Measurements from ENCODE around the gene GALNTL6. TPM values are rescaled to one million over a fixed set of nuclear protein-coding genes. Genes with fewer than 3 reads are reported as not detected.

The GALNTL6 gene
- total RNA-seq, 1 experiment from 2014 or later, result not detected

- peak; percentile 22 for DNase-seq (ENCODE audit: low read depth)
- in situ Hi-C loops (cut with HindIII; ENCODE audit: low pct_unique_long_range_greater_than_20kb, low sequenced_read_pairs), result no loop called here
Observed at GRCh38 chr4:171857302-171858012, 44.3 kb downstream of the GALNTL6 start.

- in situ Hi-C loops (cut with HindIII; ENCODE audit: low pct_unique_long_range_greater_than_20kb, low sequenced_read_pairs), result no loop called here
- no peak for DNase-seq (ENCODE audit: low read depth)
Observed at GRCh38 chr4:171875291-171875690, 62.1 kb downstream of the GALNTL6 start.

GRCh38 chr4:171876636-171877035 is 63.4 kb downstream of the GALNTL6 start:
- in situ Hi-C loops (cut with HindIII; ENCODE audit: low pct_unique_long_range_greater_than_20kb, low sequenced_read_pairs), result no loop called here
- DNase-seq (ENCODE audit: low read depth), result no peak

- in situ Hi-C loops (cut with HindIII; ENCODE audit: low pct_unique_long_range_greater_than_20kb, low sequenced_read_pairs), result no loop called here
- peak; percentile 61 for DNase-seq (ENCODE audit: low read depth)
Observed at GRCh38 chr4:171880136-171880535, 66.9 kb downstream of the GALNTL6 start.

GRCh38 chr4:171889681-171890080 is 76.5 kb downstream of the GALNTL6 start:
- in situ Hi-C loops (cut with HindIII; ENCODE audit: low pct_unique_long_range_greater_than_20kb, low sequenced_read_pairs), result no loop called here
- no peak for DNase-seq (ENCODE audit: low read depth)

- no peak for DNase-seq (ENCODE audit: low read depth)
- in situ Hi-C loops (cut with HindIII; ENCODE audit: low pct_unique_long_range_greater_than_20kb, low sequenced_read_pairs), result no loop called here
Observed at GRCh38 chr4:171891038-171891437, 77.8 kb downstream of the GALNTL6 start.

- no peak for DNase-seq (ENCODE audit: low read depth)
- in situ Hi-C loops (cut with HindIII; ENCODE audit: low pct_unique_long_range_greater_than_20kb, low sequenced_read_pairs), result no loop called here
Observed at GRCh38 chr4:171896426-171896825, 83.2 kb downstream of the GALNTL6 start.

- in situ Hi-C loops (cut with HindIII; ENCODE audit: low pct_unique_long_range_greater_than_20kb, low sequenced_read_pairs), result no loop called here
- DNase-seq (ENCODE audit: low read depth), result no peak
Observed at GRCh38 chr4:171919314-171919713, 106.1 kb downstream of the GALNTL6 start.

GRCh38 chr4:171920901-171921300 is 107.7 kb downstream of the GALNTL6 start:
- in situ Hi-C loops (cut with HindIII; ENCODE audit: low pct_unique_long_range_greater_than_20kb, low sequenced_read_pairs), result no loop called here
- no peak for DNase-seq (ENCODE audit: low read depth)

- in situ Hi-C loops (cut with HindIII; ENCODE audit: low pct_unique_long_range_greater_than_20kb, low sequenced_read_pairs), result no loop called here
- DNase-seq (ENCODE audit: low read depth), result no peak
Observed at GRCh38 chr4:171924746-171925376, 111.7 kb downstream of the GALNTL6 start.

GRCh38 chr4:171928336-171928735 is 115.1 kb downstream of the GALNTL6 start:
- DNase-seq (ENCODE audit: low read depth), result no peak
- in situ Hi-C loops (cut with HindIII; ENCODE audit: low pct_unique_long_range_greater_than_20kb, low sequenced_read_pairs), result no loop called here

- in situ Hi-C loops (cut with HindIII; ENCODE audit: low pct_unique_long_range_greater_than_20kb, low sequenced_read_pairs), result no loop called here
- no peak for DNase-seq (ENCODE audit: low read depth)
Observed at GRCh38 chr4:171929477-171929876, 116.3 kb downstream of the GALNTL6 start.

- DNase-seq (ENCODE audit: low read depth), result no peak
- in situ Hi-C loops (cut with HindIII; ENCODE audit: low pct_unique_long_range_greater_than_20kb, low sequenced_read_pairs), result no loop called here
Observed at GRCh38 chr4:171929907-171930306, 116.7 kb downstream of the GALNTL6 start.

- DNase-seq (ENCODE audit: low read depth), result no peak
Observed at GRCh38 chr4:171932238-171932637, 119.0 kb downstream of the GALNTL6 start.

GRCh38 chr4:171940656-171941055 is 127.5 kb downstream of the GALNTL6 start:
- in situ Hi-C loops (cut with HindIII; ENCODE audit: low pct_unique_long_range_greater_than_20kb, low sequenced_read_pairs), result no loop called here
- DNase-seq (ENCODE audit: low read depth), result no peak

More at GRCh38 chr4:171932238-171932637, 119.0 kb downstream of the GALNTL6 start:
- in situ Hi-C loops (cut with HindIII; ENCODE audit: low pct_unique_long_range_greater_than_20kb, low sequenced_read_pairs), result no loop called here

- DNase-seq (ENCODE audit: low read depth), result no peak
- in situ Hi-C loops (cut with HindIII; ENCODE audit: low pct_unique_long_range_greater_than_20kb, low sequenced_read_pairs), result no loop called here
Observed at GRCh38 chr4:171947400-171947799, 134.2 kb downstream of the GALNTL6 start.

- in situ Hi-C loops (cut with HindIII; ENCODE audit: low pct_unique_long_range_greater_than_20kb, low sequenced_read_pairs), result no loop called here
- no peak for DNase-seq (ENCODE audit: low read depth)
Observed at GRCh38 chr4:171948038-171948437, 134.8 kb downstream of the GALNTL6 start.

GRCh38 chr4:171954650-171955049 is 141.4 kb downstream of the GALNTL6 start:
- in situ Hi-C loops (cut with HindIII; ENCODE audit: low pct_unique_long_range_greater_than_20kb, low sequenced_read_pairs), result no loop called here
- DNase-seq (ENCODE audit: low read depth), result peak; percentile 42

GRCh38 chr4:171956678-171957077 is 143.5 kb downstream of the GALNTL6 start:
- in situ Hi-C loops (cut with HindIII; ENCODE audit: low pct_unique_long_range_greater_than_20kb, low sequenced_read_pairs), result no loop called here
- no peak for DNase-seq (ENCODE audit: low read depth)

GRCh38 chr4:171962110-171962509 is 148.9 kb downstream of the GALNTL6 start:
- no peak for DNase-seq (ENCODE audit: low read depth)
- in situ Hi-C loops (cut with HindIII; ENCODE audit: low pct_unique_long_range_greater_than_20kb, low sequenced_read_pairs), result no loop called here

Measured in Caki2 (cell line).